WERI-Rb-1 (cell line): ENCODE data around the gene WDR44.

Experiments
- DNase-seq: peaks from one replicate; pipeline ENCODE4 v3.0.0-alpha.2; 2020
- H3K27ac ChIP-seq: fragments of 250-450 bp; sonication (Bioruptor Pico); 2 replicates; pipeline ENCODE4 v1.5.1; 2020; ENCODE audit warnings: mild to moderate bottlenecking, moderate library complexity
- H3K27me3 ChIP-seq: fragments of 250-450 bp; sonication (Bioruptor Pico); 2 replicates; pipeline ENCODE4 v1.5.1; 2021; ENCODE audit warnings: mild to moderate bottlenecking, low read depth, moderate library complexity; ENCODE audit not compliant: insufficient read depth, severe bottlenecking
- H3K36me3 ChIP-seq: fragments of 250-450 bp; sonication (Bioruptor Pico); 2 replicates; pipeline ENCODE4 v1.5.1; 2020; ENCODE audit warnings: mild to moderate bottlenecking, moderate library complexity
- H3K4me3 ChIP-seq: 2 replicates; pipeline ENCODE4 v1.5.1; 2011; ENCODE audit warnings: low read depth, mild to moderate bottlenecking, control low read depth, low read length
- H3K9me3 ChIP-seq: fragments of 250-450 bp; sonication (Bioruptor Pico); 2 replicates; pipeline ENCODE4 v1.5.1; 2021; ENCODE audit warnings: mild to moderate bottlenecking, moderate library complexity; ENCODE audit not compliant: severe bottlenecking
- CTCF ChIP-seq: IDR thresholded peaks from 2 replicates; pipeline ENCODE4 v1.5.1; 2011; ENCODE audit warnings: low read depth, mild to moderate bottlenecking, control low read depth, inconsistent platforms, low read length

WDR44 gene

DNA sequence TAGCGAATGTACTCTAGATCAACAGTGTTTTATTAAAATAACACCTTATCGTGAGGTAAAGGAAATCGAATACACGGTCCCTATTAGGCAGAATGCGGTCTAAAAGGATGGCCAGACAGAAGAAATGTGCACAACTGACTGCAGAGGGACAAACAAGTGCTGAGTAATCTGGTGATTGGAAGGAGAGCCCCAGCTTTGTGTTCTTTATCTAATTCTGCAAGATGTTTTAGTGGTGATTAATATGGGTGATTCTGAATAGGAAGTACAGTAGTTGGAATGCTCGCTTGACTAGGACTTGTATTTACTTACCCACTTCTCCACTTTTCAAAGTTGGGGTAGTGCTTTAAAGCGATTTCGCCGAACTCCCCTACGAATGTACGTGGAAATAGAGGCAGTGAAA lies 1.2 kb downstream of the WDR44 start:
- TF ChIP-seq CTCF: no peak
- no peaks in the 10 kb centered on the region for H3K9me3 ChIP-seq
- peak overlapping the region; percentile 78 for H3K4me3 ChIP-seq
- H3K36me3 ChIP-seq: no peaks in the 10 kb centered on the region
- H3K27me3 ChIP-seq: peaks cover 2% of the 10 kb centered on the region
- DNase-seq: no peak
- H3K27ac ChIP-seq: peak overlapping the region; percentile 81; the same call in 1 of the 2 replicates

DNA sequence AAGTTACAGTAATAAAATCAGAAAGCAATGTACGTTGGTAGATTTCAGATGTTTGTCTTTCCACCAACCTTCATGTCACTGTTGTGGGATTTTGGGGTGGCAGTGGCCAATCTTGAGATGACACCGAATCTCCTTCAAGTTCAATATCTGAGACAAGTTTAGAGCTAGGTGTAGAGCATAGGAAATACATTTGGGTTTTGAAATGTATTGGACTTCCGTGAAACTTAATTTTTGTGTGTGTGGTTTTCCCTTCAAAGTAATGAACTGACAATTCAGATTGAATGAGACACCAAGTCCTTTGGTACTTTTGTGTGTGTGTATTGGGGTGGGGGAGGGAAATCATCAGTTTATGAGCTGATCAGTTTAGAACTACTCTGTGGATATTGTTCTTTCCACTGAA lies 1.8 kb downstream of the WDR44 start:
- H3K27ac ChIP-seq: no peak overlapping the region
- TF ChIP-seq CTCF: no peak
- H3K9me3 ChIP-seq: no peaks in the 10 kb centered on the region
- H3K36me3 ChIP-seq: no peaks in the 10 kb centered on the region
- peaks cover 2% of the 10 kb centered on the region for H3K27me3 ChIP-seq
- DNase-seq: no peak
- no peak overlapping the region for H3K4me3 ChIP-seq

GRCh38 chrX:118348186-118348810 lies 2.4 kb downstream of the WDR44 start:
- no peak for TF ChIP-seq CTCF
- Histone ChIP-seq H3K36me3 (no peaks in the 10 kb centered on the region), H3K4me3 (no peak overlapping the region), H3K27ac (no peak overlapping the region), H3K27me3 (peaks cover 2% of the 10 kb centered on the region), H3K9me3 (no peaks in the 10 kb centered on the region)
- no peak for DNase-seq

DNA sequence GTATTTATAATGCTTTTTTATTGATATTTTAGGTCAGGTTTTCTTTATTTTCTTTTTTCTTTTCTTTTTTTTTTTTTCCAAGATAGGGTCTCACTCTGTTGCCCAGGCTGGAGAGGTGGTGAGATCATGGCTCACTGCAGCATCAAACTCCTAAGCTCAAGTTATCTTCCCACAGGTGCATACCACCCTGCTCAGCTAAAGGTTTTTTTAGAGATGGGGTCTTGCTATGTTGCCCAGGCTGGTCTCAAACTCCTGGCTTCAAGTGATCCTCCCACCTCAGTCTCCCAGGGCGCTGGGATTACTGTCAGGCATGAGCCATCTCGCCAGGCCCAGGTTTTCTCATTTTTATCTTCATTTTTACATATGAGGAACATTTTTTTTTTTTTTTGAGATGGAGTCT lies 3.3 kb downstream of the WDR44 start:
- no peak for TF ChIP-seq CTCF
- H3K27ac ChIP-seq: no peak overlapping the region
- no peaks in the 10 kb centered on the region for H3K9me3 ChIP-seq
- H3K27me3 ChIP-seq: peaks cover 2% of the 10 kb centered on the region
- DNase-seq: no peak
- no peaks in the 10 kb centered on the region for H3K36me3 ChIP-seq
- H3K4me3 ChIP-seq: no peak overlapping the region

GRCh38 chrX:118350221-118350620 lies 4.3 kb downstream of the WDR44 start:
- H3K27me3 ChIP-seq: peaks cover 2% of the 10 kb centered on the region
- no peak overlapping the region for H3K27ac ChIP-seq
- H3K9me3 ChIP-seq: no peaks in the 10 kb centered on the region
- DNase-seq: no peak
- H3K4me3 ChIP-seq: no peak overlapping the region
- H3K36me3 ChIP-seq: no peaks in the 10 kb centered on the region
- TF ChIP-seq CTCF: no peak

- H3K27me3 ChIP-seq: peaks cover 2% of the 10 kb centered on the region
- H3K27ac ChIP-seq: no peak overlapping the region
- TF ChIP-seq CTCF: no peak
- DNase-seq: no peak
- no peaks in the 10 kb centered on the region for H3K9me3 ChIP-seq
- no peak overlapping the region for H3K4me3 ChIP-seq
- H3K36me3 ChIP-seq: no peaks in the 10 kb centered on the region
These were observed 4.8 kb downstream of the WDR44 start for GRCh38 chrX:118350706-118351105.
